T-helper 22 cell (primary cell): ENCODE data around the gene CNTNAP2.
"Not testable (repeated sequence)": the region's sequence is repeated elsewhere in the genome, so short reads cannot be mapped to it uniquely, and the experiment has no call there.

Source experiments
- DNase-seq: peaks from one replicate; pipeline ENCODE4 v3.0.0-alpha.2; 2020; ENCODE audit warnings: low read depth

Gene CNTNAP2

GRCh38 chr7:147567043-147567442 is 1450.4 kb downstream of the CNTNAP2 start:
- DNase-seq: no peak

DNA sequence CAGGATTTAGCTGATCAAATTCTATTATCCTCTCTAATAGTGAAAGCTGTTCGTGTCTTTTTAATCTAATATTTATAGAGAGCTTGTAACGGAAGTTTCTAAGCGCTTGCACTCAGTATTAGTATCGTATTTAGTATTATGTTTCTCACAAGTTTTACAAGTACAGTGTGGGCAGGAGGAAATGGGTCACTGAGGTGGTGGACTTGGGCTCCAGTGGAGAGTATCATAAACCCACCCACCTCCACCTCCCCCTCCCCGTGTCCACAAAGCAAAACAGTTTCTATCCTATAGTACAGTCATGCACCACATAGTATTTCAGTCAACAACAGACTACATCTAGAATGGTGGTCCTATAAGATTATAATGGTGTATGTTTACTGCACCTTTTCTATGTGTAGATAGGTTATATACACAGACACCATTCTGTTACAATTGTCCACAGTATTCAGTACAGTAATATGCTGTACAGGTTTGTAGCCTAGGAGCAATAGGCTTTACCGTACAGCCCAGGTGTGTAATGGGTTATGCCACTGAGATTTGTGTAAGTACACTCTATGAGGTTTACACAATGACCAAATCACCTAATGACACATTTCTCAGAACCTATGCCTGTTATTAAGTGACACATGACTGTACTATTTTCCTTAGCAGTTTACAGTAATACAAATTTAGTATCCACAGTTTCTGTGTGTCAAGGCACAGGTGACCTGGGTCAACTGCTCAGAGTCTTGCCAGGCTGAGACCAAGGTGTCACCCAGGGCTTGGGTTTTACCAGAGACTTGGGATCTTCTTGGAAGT is 1452.7 kb downstream of the CNTNAP2 start:
- no peak for DNase-seq

DNA sequence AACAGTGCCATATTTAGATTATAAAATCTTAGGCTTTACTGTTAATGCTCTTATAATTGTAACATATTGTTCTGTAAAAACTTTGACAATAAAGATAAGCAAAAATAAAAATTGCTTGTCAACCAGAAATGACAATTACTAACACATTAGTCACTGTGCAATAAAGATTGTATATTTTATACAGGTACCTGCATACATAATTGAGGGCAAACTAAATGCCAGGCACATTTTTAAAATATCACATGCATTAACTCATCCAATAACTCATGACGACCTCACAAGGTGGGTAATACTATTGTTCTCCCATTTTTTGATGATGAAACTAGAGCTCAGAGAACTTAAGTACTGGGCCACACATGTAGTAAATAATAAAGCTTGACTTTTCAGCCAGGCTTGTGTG is 1453.8 kb downstream of the CNTNAP2 start:
- no peak for DNase-seq

- no peak for DNase-seq
Measured at GRCh38 chr7:147571436-147572185, 1455.0 kb downstream of the CNTNAP2 start.

DNA sequence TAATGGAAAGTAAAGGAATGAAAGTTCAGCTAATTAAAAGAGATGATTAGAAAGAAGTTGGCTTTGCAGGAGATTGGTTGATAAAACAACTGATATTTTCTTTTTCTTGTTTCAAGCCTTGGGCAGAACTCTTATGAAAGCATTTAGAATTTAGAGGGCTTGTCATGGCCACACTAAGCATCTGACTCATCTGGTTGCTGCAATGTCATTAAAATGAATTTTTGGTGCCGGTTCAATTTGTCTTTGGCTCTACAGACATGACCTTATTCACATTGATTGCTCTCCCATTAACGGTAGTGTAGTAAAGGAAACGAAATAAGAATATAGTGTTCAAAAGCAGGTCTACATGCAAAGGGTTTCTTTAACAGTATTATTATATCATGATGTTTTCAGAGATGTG is 1461.6 kb downstream of the CNTNAP2 start:
- DNase-seq: no peak

DNA sequence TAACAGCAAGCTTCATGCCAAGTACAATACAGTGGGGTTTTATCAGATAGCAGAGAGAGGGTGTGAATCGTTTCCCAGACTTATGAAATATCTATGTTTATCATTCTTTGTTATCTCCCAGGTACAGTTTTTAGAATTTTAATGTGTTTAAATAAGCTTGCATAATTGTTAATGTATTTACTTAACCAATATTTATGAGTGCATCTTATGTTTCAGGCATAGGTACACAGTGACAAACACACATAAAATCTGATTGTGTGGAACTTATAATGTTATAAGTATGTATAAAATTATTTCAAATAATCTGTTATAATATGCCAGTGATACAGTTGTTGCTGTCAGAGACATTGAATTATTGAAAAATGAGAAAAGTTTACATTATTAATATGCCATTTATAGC is 1462.5 kb downstream of the CNTNAP2 start:
- DNase-seq: no peak

DNA sequence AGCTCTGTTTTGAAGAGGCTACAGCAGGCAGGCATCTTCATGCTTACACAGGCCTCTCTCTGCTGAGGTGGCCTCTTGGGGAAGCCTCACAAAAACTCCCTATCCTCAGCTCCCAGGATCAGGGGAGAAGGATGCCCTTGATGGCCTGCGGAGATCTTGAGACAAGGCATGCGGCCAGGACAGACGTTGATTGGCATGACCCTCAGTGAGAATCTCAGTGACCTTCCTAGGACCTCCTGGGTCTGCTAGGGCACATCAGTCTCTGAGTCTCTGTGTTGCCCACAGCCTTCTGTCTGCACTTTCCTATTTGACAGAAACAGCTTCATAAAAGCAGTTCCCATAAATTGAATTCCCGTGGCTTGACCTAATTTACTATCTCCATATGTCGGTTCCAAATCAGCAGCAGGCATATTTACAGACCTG is 1468.2 kb downstream of the CNTNAP2 start:
- DNase-seq: no peak

DNA sequence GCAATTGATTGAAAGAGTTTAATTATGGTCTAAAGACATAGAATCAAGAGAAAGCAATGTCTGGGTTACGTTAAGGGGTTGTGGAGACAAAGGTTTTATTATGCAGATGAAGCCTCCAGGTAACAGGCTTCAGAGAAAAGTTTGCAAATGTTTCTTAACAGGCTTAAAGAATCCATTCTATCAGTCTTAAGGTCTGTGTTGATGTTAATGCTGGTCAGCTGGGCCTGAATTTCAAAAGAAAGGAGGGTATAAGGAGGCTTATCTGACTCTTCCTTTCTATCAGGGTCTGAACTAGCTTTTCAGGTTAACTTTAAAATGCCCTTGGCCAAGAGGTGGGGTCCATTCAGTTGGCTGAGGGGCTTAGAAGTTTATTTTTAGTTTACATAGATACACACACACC is 1469.5 kb downstream of the CNTNAP2 start:
- DNase-seq: no peak

- no peak for DNase-seq
Measured at GRCh38 chr7:147586526-147586925, 1469.9 kb downstream of the CNTNAP2 start.

DNA sequence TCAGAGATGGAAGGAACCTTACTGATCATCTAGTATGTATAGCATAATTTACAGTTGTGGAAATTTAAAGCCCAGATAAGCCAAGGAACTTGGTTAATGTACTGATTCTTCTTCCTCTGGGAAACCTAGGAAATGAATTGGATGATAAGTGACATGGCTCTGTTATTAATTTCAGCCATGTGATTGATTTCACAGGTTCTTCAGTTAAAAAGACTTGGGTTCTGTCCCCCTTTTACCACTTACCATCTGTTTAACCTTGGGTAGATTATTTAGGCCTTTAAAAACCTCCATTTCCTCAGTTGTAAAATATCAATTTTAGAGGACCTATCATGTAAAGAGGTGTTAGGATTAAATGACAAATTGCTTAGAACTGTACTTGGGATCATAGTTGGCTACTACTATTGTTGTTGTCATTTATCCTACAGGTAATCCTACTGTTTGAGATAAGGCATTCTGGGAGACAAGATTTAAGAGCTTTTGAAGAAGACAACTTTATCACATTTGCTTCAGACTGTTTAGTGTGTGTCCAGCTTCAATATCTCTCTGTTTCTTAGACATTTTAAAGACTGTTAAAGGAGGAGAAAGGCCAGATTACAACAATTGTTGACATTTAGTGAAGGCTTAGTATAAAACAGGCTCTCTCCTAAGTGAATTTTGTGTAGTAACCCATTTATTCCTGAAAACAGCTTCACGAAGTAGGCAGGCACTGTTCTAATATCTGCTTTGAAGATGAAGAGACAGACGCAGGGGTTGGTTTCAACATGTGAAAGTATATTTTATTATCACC is 1476.9 kb downstream of the CNTNAP2 start:
- no peak for DNase-seq

DNA sequence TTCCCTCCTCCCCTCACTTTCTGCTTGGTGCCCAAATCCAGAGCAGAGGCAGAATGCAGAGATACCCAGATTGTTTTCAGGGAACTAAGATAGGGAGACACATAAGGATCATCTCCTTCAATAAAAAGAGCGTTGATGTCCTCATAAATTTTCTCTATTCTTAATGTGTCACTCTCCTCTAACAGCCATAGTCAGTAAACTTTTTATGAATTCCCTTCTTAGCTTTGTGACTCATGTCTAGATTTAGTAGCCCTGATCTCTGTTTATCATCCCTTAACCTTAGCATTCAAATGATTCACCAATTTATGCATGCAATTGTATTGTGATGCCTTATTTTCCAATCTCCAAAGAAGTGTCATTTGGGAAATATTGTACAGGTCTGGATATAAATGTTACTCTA is 1478.4 kb downstream of the CNTNAP2 start:
- DNase-seq: no peak

DNA sequence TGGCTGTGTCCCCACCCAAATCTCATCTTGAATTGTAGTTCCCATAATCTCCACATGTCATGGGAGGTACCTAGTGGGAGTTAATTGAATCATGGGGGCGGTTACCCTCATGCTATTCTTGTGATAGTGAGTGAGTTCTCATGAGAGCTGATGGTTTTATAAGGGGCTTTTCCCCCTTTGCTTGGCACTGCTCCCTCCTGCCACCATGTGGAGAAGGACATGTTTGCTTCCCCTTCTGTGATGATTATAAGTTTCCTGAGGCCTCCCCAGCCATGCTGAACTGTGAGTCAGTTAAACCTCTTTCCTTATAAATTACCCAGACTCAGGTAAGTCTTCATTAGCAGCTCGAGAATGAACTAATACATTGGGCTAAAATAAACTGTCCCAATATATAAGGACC is 1482.1 kb downstream of the CNTNAP2 start:
- DNase-seq: not testable (repeated sequence)

- no peak for DNase-seq
Measured at GRCh38 chr7:147605323-147605722, 1488.7 kb downstream of the CNTNAP2 start.

DNA sequence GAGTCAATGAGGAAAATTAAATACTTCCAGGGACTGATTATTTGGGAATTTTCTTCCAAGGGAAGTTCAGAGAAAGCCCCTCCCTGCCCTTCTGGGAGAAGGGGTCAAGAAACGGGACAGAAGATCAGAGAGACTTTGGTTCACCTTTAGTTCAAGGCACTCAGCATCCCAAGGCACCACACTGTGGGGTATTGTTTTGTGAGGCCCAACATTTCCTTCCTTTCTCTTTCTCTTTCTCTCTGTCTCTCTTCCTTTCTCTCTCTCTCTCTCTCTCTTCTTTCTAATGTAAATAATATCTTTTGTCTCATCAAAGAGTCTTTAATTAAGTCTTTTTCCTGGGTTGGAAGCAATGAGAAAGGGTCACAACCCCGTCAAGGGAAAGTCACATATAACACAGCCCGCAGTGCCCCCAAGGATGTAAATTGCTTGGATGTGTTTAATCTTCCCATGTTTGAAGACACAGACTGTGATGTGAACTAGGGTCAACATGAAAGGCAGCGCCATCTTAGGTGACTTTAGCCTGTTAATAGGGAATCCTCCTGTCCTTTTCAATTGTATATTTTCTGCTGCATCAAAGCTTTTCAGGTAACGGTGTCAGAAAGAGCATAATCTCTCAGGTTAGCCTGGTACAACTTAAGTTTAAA is 1490.7 kb downstream of the CNTNAP2 start:
- DNase-seq: no peak

- no peak for DNase-seq
Measured at GRCh38 chr7:147611431-147611830, 1494.8 kb downstream of the CNTNAP2 start.

DNA sequence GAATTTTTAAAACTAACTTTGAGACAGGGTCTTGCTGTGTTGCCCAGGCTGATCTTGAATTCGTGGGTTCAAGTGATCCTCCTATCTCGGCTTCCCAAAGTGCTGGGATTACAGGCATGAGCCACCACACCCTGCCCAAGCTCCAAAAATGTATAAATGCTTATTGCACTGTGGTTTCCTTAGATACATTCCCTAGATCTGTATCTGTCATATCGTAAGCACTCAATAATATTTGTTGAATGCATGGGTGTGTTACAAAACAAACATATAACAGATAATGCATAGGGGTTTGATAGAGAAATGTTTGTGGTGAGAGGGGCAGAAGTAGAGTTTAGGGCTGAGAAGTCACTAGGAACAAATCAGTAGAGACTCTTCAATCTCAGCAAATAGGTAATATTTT is 1518.7 kb downstream of the CNTNAP2 start:
- no peak for DNase-seq

- no peak for DNase-seq
Measured at GRCh38 chr7:147636553-147636952, 1520.0 kb downstream of the CNTNAP2 start.

- DNase-seq: no peak
Measured at GRCh38 chr7:147638566-147638965, 1522.0 kb downstream of the CNTNAP2 start.

GRCh38 chr7:147639037-147639436 is 1522.4 kb downstream of the CNTNAP2 start:
- no peak for DNase-seq

DNA sequence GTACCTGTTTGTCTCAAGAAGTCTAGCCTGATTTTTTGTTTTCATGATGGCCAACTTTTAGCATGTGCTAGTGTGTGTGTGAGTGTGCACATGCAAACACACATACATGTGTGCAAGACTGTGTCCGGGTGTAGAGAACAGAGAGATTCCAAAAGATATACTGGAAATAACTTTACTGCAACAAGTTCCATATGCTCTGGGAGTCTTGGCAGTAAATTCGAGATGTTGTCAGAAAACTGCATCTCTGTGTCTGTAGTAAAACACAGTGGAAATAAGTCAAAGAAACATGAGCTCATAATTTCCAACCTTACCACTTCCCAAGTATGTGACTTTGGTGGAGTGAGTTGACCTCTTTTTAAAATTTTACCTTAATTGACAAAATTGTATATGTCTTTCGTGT is 1523.2 kb downstream of the CNTNAP2 start:
- no peak for DNase-seq

DNA sequence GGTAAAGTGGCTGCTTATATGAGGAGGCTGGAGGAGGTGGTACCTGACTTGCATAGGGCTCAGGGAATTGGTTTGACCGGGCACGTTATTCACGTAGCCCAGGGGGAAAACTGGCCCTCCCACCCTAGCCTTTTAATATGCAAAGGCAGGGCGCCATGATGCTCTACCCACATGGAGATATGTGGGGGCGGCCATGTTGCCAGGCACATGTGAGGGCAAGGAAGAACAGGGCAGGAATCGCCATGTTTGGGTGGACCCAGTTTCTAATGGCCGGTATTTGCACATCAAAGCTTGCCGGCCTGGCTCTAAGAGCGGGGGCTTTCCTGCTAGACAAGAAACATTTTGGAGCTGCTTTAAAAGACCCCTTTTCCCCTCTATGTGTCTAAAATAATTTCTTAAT is 1524.2 kb downstream of the CNTNAP2 start:
- no peak for DNase-seq

- DNase-seq: no peak
Measured at GRCh38 chr7:147646568-147646967, 1530.0 kb downstream of the CNTNAP2 start.
